Hepatocyte (in vitro differentiated cells): ENCODE measurements around the gene ARSB.

Experiments
- EZH2 ChIP-seq: fragments of 200-600 bp; sonication (generic); IDR thresholded peaks from 2 replicates; pipeline ENCODE4 v1.6.1; 2016; ENCODE audit warnings: antibody characterized with exemption, mild to moderate bottlenecking, borderline replicate concordance
- EZH2phosphoT487 ChIP-seq: fragments of 200-600 bp; sonication (generic); IDR thresholded peaks from one replicate; pipeline ENCODE4 v1.6.1; 2018; ENCODE audit warnings: antibody characterized with exemption, mild to moderate bottlenecking, low read depth, moderate library complexity; ENCODE audit not compliant: unreplicated experiment, severe bottlenecking
- TF ChIP-seq, protein P1 (sequence below): fragments of 200-600 bp; sonication (generic); IDR thresholded peaks from 2 replicates; pipeline ENCODE4 v1.5.1; 2016; ENCODE audit warnings: antibody characterized with exemption, mild to moderate bottlenecking; ENCODE audit not compliant: poor library complexity

DNA sequence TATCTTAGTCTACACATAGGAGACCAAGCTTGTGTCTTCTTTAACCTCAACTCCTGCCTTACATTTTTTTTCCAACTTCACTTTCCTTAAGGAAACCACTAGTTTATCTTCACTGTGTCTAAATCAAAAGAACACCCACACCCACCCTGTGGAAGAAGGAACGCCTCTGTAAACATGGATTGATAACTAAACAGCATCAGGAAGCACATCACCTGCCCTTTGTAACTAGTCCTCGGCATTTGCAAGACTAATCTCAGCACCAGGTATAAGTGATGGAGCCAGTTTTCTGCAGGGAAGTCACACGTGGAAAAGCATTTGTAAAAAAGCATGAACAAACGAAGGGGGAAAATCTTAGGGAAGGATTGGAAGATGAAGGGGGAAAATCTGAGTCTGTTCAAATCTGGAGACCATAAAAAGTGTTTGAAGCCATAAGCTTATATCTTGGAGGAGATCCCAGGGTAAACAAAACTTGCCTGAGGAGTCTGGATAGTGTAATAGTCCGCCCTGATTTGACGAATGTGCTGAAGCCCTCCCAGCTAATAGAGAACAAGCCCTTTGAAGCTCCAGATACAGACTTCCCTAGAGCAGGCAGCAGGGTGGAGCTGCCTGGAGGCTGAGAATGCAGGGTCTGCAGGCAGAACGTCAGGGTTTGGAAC lies 219.2 kb downstream of the ARSB start:
- TF ChIP-seq, protein P1, sequence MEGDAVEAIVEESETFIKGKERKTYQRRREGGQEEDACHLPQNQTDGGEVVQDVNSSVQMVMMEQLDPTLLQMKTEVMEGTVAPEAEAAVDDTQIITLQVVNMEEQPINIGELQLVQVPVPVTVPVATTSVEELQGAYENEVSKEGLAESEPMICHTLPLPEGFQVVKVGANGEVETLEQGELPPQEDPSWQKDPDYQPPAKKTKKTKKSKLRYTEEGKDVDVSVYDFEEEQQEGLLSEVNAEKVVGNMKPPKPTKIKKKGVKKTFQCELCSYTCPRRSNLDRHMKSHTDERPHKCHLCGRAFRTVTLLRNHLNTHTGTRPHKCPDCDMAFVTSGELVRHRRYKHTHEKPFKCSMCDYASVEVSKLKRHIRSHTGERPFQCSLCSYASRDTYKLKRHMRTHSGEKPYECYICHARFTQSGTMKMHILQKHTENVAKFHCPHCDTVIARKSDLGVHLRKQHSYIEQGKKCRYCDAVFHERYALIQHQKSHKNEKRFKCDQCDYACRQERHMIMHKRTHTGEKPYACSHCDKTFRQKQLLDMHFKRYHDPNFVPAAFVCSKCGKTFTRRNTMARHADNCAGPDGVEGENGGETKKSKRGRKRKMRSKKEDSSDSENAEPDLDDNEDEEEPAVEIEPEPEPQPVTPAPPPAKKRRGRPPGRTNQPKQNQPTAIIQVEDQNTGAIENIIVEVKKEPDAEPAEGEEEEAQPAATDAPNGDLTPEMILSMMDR, result no peak
- TF ChIP-seq EZH2 (no peak), EZH2phosphoT487 (no peak)
